Measurements from ENCODE around the gene ACAP2. TPM values are rescaled to one million over a fixed set of nuclear protein-coding genes. Genes with fewer than 3 reads are reported as not detected.

ACAP2 gene
- total and polyA plus RNA-seq, 12 donors, result 4.5 to 54.3 (median 29.8) TPM

DNA sequence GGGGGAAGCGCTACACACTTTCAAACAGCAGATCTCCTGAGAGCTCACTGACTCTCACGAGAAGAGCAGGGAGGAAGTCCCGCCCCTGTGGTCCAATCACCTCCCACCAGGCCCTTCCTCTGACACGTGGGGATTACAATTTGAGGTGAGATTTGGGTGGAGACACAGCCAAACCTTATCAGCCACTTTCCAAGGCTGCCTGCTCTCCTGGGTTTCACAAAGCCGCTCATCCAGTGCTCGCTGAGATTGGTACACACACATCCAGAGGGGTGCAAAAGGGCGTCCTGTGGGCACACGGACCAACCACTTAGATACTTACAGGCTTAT lies 195.0 kb downstream of the ACAP2 start:
- Histone ChIP-seq H3K4me1 (replicated peaks in 1 of 2) (no peaks in the 10 kb centered on the region), H3K27ac (no peak overlapping the region), H3K4me3 (no peak overlapping the region), H3K27me3 (no peaks in the 10 kb centered on the region), H3K36me3 (replicated peaks in 1 of 2) (no peaks in the 10 kb centered on the region), H3K9me3 (replicated peaks in 1 of 3) (no peaks in the 10 kb centered on the region)
- intact Hi-C loops (cut with DNase I), result no loop called here
- DNase-seq, result peak in 2 of 7 donors; percentile 16 to 33
- TF ChIP-seq POLR2A (IDR thresholded peaks at IDR 0.05), result no peak
- TF ChIP-seq, protein P1, sequence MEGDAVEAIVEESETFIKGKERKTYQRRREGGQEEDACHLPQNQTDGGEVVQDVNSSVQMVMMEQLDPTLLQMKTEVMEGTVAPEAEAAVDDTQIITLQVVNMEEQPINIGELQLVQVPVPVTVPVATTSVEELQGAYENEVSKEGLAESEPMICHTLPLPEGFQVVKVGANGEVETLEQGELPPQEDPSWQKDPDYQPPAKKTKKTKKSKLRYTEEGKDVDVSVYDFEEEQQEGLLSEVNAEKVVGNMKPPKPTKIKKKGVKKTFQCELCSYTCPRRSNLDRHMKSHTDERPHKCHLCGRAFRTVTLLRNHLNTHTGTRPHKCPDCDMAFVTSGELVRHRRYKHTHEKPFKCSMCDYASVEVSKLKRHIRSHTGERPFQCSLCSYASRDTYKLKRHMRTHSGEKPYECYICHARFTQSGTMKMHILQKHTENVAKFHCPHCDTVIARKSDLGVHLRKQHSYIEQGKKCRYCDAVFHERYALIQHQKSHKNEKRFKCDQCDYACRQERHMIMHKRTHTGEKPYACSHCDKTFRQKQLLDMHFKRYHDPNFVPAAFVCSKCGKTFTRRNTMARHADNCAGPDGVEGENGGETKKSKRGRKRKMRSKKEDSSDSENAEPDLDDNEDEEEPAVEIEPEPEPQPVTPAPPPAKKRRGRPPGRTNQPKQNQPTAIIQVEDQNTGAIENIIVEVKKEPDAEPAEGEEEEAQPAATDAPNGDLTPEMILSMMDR (IDR thresholded peaks at IDR 0.05), result no peak
- 83 to 98% (median 87%) methylated on average over 7 to 8 of the region's 8 CpGs for WGBS, 4 donors

DNA sequence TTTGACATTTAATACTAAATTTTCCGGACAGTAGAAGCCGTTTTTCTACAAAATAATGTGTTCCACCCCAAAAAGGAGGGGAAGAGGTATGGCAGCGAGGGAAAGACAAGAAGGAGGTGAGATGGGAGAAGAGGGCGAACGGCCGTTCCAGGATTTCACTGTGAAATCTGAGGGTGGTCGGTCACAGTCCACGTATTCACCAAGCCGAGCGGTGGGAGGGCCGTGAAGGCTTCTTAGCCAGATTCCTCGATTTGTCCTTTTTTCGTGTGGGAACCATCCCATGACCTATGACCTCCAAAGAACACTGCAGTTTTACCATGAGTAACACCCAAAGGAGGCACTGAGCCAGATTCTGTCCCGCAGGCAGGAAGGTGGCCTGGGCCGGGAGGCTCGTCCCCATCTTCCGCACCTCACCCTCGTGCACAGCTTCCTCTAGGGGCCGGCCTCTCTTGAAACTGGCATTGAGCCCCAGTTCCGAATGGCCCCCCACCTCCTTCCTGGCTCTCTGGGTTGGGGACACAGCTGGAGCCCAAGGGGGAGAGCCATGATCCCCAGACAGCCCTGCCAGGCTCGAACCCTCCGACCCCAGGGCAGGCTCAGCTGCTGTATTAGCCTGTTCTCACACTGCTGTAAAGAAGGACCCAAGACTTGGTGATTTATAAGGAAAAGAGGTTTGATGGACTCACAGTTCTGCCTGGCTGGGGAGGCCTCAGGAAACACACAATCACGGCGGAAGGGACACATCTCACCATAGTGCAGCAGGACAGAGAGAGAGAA lies 195.5 kb downstream of the ACAP2 start:
- Histone ChIP-seq H3K27me3 (no peaks in the 10 kb centered on the region), H3K4me1 (replicated peaks in 1 of 2) (no peaks in the 10 kb centered on the region), H3K4me3 (no peak overlapping the region), H3K9me3 (replicated peaks in 1 of 3) (no peaks in the 10 kb centered on the region), H3K27ac (no peak overlapping the region), H3K36me3 (replicated peaks in 1 of 2) (no peaks in the 10 kb centered on the region)
- TF ChIP-seq POLR2A (IDR thresholded peaks at IDR 0.05), result no peak
- TF ChIP-seq, protein P1 (IDR thresholded peaks at IDR 0.05), result no peak
- 92 to 96% (median 95%) methylated on average over 23 to 24 of the region's 24 CpGs for WGBS, 4 donors
- intact Hi-C loops (cut with DNase I), result no loop called here
- DNase-seq, result peak in 3 of 7 donors; percentile 8 to 50 (median 12)

DNA sequence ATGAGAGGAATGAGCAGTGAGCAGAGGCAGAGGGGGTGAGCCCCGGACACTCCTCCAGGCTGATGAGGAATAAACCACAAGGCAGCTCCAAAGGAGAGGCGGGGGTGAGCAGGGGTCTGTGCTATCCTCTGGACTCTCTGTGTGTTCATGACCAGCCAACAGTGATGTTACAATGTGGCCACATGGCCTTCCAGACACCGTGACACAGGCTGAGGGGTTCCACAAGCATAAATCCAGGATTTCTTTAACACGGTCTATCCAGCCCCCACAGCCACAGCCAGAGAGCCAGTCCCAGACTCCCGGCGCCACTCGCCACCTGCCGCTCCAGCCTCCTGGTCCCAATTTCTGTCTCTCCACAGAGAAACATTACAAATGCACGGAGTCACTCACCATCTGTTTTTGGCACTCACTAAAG lies 196.2 kb downstream of the ACAP2 start:
- Histone ChIP-seq H3K27me3 (no peaks in the 10 kb centered on the region), H3K4me3 (no peak overlapping the region), H3K4me1 (replicated peaks in 1 of 2) (no peaks in the 10 kb centered on the region), H3K27ac (no peak overlapping the region), H3K9me3 (replicated peaks in 1 of 3) (no peaks in the 10 kb centered on the region), H3K36me3 (replicated peaks in 1 of 2) (no peaks in the 10 kb centered on the region)
- DNase-seq, result peak in 3 of 7 donors; percentile 8 to 50 (median 16)
- intact Hi-C loops (cut with DNase I), result no loop called here
- no peak for TF ChIP-seq POLR2A (IDR thresholded peaks at IDR 0.05)
- TF ChIP-seq, protein P1 (IDR thresholded peaks at IDR 0.05), result no peak
- 92 to 96% (median 93%) methylated on average over 8 to 9 of the region's 9 CpGs for WGBS, 4 donors

DNA sequence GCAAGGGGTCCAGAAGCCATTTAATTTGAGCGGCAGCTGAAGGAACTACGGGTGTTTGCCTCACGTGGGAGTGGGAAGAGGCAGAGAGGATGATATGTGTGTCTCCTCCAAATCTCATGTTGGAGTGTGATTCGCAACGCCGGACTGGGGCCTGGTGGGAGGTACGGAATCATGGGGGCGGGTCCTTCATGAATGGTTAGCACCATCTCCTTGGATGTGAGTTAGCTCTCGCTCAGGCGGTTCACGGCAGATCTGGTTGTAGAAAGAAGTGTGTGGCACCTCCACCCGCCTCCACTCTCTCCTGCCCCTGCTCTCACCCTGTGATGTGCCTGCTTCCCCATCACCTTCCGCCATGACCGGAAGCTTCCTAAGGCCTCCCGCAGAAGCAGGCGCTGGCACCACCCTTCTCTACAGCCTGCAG lies 197.3 kb downstream of the ACAP2 start:
- DNase-seq, result peak in 3 of 7 donors; percentile 11 to 46 (median 15)
- WGBS, 4 donors, result 95 to 97% (median 96%) methylated on average over 10 to 16 of the region's 16 CpGs
- no peaks in the 10 kb centered on the region for H3K36me3 ChIP-seq (replicated peaks in 1 of 2)
- H3K9me3 ChIP-seq (replicated peaks in 1 of 3), result no peaks in the 10 kb centered on the region
- no peak overlapping the region for H3K27ac ChIP-seq
- peaks cover 0 to 2% of the 10 kb centered on the region in 2 donors for H3K4me1 ChIP-seq (replicated peaks in 1 of 2)
- no peak overlapping the region for H3K4me3 ChIP-seq
- TF ChIP-seq POLR2A (IDR thresholded peaks at IDR 0.05), result no peak
- TF ChIP-seq, protein P1 (IDR thresholded peaks at IDR 0.05), result no peak
- H3K27me3 ChIP-seq, result no peaks in the 10 kb centered on the region
- intact Hi-C loops (cut with DNase I), result no loop called here
